Stimulated activated CD4-positive, alpha-beta T cell treated with anti-CD3 and anti-CD28 coated beads, Interleukin-2, amount 100 ng/mL, for 4 hours (primary cell): ENCODE data around the gene CMTM6.
"Not testable (repeated sequence)": the region's sequence is repeated elsewhere in the genome, so short reads cannot be mapped to it uniquely, and the experiment has no call there.

Experiments
- DNase-seq: peaks from one replicate; pipeline ENCODE4 v3.0.0-alpha.2; 2020; ENCODE audit warnings: low read depth

CMTM6 gene

DNA sequence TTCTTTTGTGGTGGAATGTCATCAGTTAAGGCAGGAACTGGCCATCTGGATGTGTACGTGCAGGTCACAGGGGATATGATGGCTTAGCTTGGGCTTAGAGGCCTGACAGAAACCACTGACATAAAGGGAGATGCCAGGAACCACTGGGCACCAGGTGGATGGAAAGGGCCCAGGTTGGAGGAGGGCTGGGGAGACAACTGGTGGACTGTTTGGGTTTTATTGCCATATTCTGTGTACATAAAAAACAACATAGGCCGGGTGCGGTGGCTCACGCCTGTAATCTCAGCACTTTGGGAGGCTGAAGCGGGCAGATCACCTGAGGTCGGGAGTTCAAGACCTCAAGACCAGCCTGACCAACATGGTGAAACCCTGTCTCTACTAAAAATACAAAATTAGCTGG is 35.8 kb downstream of the CMTM6 start:
- DNase-seq, result not testable (repeated sequence)

DNA sequence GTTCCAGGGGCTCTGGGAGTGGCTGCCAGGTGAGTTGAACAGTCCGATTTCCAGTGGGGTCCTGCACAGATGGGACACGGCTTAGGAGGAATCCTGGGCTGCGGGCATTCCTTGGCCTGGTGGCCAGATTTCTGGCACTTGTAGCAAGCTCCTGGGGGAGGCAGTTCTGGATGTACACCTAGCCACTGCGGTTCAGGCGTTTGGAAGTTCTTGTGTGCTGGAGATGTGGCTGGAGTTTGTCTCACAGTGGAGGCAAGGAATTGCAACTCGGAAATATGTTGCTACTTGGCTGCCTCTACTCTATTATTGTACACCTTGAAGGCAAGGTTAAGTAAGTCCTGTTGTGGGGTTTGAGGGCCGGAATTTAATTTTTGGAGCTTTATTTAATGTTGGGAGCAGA is 37.9 kb downstream of the CMTM6 start:
- not testable (repeated sequence) for DNase-seq

DNA sequence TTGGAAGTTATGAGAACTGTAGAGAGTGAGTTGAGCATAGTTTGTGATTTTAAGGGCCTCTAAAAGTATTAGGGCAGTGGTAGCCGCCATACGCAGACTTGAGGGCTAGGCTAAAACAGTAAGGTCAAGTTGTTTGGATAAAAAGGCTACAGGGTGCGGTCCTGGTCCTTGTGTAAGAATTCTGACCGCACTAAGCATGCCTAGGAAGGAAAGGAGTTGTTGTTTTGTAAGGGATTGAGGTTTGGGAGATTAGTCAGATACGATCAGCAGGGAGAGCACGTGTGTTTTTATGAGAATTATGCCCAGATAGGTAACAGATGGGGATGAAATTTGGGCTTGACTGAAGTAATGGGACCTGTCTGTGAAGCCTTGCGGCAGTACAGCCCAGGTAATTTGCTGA is 39.2 kb downstream of the CMTM6 start:
- DNase-seq, result not testable (repeated sequence)

DNA sequence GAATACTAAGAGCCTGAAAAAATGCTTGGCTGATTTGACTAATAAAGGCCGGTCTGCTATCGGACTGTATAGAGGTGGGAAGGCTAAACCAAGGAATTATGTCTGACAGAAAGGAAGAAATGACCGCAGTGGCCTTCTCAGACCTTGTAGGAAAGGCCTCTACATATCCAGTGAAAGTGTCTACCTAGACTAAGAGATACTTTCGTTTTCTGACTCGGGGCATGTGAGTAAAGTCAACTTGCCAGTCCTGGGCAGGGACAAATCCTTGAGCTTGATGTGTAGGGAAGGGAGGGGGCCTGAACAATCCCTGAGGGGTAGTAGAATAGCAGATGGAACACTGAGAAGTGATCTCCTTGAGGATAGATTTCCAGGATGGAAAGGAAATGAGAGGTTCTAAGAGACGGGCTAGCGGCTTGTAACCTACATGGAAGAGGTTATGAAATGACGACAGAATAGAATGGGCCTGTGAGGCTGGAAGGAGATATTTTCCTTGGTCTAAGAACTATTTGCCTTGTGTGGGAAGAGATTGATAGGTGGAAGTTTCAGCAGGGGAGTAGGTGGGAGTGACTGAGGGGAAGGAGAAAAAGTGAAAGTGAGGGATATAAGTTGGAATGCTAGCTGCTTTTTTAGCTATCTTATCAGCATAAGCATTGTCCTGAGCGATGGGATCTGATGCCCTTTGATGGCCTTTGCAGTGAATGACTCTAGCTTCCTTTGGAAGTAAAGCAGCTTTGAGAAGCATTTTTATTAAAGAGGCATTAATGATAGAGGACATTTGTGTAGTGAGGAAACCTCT is 40.3 kb downstream of the CMTM6 start:
- not testable (repeated sequence) for DNase-seq

DNA sequence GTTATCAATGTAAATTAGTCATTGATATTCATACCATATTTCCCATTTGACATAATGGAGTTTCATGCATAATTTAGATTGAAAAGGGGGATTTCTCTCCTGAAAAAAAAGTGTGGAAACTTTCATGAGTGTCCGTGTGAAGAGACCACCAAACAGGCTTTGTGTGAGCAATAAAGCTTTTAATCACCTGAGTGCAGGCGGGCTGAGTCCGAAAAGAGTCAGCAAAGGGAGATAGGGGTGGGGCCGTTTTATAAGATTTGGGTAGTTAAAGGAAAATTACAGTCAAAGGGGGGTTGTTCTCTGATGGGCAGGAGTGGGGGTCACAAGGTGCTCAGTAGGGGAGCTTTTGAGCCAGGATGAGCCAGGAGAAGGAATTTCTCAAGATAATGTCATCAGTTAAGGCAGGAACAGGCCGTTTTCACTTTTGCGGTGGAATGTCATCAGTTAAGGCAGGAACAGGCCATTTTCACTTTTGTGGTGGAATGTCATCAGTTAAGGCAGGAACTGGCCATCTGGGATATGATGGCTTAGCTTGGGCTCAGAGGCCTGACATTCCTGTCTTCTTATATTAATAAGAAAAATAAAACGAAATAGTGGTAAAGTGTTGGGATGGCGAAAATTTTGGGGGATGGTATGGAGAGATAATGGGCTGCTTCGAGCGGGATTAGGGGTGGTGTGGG is 41.7 kb downstream of the CMTM6 start:
- DNase-seq, result not testable (repeated sequence)

DNA sequence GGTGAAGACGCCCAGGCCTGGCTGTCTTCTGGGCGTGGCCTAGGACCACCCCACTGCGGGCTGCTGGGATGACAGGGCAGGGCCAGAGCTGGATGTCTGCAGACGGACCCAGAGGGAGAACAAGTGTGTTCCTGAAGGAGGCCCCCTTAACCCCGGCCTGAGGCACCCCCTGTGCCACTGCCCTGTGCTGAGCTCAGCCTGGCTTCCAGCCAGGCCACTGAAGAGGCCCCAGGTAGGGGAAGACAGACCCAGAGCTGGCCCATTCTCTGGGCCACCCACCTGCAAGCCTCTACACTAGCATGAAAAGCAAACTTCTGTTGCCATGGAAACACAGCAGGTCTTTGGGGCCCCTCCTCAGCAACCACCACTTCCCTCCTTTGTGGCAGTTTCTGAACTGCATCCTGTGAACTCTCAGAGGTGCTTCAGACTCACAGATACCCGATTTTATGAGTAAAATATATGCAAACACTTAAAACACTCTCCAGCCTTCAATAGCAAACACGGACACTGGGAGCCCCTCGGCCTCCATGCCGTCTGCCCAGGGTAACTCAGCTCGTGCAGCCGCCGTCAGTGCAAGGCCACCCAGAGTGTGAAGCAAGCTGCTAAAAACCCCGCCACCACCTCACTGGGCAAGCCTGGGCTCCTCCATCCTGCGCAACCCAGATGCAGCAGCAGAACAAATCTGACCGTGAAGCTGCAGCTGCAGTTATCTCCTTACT is 42.5 kb downstream of the CMTM6 start:
- DNase-seq, result peak; percentile 40

DNA sequence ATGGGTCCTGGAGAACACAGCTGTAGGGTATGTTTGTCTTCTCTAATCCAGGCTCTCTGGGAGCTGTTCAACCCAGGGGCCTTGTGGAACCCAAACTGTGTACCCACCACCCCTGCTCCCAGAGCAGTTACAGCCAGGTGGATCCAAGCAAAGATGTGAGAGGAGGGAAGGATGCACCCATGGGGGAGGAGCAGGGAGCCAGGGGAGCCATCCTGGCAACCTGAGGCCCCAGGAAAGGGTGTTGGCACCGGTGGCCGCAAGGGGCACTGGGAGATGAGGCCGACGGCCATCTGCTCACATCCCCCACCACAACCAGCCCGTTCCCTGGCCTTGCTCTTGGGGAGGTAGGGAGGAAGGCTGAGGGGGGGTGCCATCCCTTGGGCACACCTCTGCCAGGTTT is 43.2 kb downstream of the CMTM6 start:
- DNase-seq, result no peak

DNA sequence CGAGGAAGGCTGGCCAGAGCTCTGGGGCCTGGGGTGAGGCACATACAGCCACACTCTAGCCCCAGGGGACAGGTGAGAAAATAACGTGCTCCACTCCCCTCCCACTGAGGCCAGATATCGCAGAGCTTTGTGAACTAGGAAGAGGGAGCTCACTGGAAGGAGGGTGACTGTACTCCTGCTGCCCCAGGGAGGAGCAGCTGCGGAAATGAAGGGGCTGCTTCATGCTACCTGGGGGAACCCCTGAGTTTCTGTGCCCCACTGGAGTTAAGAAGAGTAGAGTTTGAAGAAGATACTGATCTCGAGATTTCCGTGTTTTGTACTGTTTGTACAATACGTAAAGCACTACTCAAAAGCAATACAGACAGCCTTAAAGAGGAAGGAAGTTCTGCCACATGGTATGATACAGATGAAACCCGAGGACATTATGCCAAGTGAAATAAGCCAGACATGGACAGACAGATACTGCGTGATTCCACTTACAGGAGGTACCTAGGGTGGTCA is 44.6 kb downstream of the CMTM6 start:
- DNase-seq, result peak; percentile 32

DNA sequence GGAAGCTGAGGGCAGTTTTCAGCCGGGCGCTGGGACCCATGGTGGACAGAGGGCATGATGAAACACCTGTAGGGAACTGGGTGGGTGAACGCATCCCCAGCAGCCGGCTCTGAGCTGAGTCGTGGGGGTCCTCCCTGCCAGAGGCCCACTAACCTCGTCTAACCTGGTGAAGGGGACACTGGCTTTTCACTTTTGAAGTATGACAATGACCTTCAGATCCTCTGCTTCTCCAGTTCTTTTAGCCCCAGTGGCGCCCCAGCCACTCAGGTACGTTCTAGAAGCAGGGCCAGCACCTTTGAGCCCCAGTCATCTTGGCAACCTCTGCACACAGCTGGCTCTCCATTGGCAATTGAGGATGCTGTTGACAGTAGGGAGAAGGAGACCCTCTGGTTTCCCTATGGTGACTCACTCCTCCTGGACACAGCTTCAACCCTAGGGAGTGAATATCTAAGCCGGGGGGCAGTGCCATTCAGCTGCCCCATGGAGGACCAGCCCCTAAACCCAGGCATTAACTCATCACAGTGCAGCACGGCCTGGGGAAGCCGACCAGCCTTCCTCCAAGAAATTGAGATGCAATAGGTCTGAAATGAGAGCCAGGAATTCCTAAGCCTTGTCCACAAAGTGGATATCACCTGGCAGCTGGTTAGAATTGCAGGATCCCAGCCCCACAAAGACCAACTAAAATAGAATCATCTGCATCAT is 46.1 kb downstream of the CMTM6 start:
- DNase-seq, result no peak

DNA sequence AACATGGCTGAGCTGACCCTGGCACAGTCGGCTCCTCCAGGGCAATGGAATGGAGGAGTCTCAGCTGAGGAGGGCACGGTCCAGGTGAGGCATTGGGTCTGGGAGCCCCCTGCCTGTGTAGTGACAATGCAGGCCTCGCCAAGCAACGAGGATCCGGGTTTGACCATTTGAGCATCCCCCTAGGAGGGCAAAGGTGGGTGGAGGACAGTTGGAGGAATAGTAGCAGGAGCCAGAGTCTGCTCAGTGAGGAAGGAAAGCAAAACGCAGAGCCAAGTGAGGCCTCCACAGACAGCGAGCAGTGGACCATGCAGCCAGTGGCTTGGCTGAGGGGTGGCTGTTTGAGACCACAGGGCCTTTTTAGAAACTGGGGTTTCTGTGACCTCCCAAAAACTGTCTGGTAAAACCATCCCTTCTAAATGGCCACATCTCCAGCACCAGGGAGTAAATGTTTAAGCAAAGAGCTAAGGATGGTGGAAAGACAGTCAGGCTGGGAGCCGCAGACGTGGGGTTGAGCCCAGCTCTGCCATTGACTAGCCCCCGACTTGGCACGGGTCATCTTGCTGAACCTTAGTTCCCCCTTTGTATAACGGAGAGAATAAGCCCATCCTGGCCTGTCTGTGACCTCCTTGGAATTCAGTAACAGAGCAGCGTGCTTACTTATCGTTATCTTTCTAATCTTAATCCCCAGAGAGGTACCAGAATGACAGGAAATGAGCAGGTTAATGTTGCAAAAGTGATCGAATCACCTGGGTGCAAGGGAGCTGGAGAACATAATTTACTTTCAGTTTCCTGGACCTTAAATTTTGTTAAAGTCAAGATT is 46.8 kb downstream of the CMTM6 start:
- no peak for DNase-seq

DNA sequence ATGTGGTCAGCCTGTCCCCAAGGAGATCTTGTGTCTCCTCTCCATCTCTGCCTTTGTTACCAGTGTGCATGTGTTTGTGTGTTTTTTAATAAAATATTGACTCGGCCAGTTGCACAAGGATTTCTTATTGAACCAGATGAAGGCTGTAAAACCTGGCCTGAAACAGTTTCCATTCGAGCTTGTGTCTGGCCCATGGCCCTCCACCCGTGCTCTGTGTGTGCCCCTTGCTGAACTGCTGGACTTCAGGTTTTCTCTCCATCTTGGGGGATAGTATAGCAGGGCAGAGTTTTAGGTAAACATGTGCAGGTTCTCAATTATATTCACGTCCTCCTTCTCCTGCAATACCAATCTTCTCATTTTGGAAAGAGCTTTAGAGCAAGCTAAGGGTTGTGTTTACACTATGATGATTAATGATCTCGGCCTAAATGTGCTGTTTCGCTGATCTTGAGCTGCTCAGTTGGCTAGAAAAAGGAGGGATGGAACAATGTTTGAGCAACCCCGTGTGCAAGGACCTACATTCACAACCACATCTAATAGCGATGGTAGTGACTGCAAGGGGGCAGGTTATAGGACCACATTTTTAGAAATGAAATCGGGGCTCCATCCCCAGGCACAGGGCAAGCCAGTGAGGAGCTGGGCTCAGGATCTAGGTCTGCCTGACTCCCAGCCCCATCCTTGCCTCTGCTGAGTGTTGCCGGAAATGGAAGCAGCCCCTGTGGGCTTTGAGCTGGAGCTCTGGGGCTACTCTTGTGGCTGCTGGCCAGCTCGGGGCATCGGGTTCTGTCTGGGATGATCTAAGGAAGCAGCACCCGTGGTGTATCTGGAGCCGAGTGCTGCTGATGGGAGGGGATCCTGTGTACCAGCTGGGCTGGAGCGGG is 47.7 kb downstream of the CMTM6 start:
- no peak for DNase-seq

DNA sequence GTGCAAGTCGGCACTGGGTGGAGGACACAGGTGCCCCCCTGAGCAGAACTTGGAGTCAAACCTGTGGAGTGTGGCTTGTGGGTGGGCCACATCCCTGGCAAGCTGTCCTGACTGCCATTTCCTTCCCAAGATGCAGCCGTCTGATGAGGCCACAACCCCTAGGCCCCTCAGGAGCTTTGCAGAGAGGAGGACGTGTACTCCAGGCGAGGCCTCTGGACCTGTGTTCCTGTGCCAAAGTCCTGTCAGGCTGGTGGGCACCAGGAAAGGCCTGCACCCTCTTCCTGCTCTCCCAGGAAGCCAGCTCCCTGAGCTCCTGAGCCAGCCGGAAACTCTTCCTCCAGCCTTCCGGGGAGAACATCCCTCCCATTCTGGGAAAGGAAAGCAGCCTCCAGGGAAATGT is 48.5 kb downstream of the CMTM6 start:
- no peak for DNase-seq

DNA sequence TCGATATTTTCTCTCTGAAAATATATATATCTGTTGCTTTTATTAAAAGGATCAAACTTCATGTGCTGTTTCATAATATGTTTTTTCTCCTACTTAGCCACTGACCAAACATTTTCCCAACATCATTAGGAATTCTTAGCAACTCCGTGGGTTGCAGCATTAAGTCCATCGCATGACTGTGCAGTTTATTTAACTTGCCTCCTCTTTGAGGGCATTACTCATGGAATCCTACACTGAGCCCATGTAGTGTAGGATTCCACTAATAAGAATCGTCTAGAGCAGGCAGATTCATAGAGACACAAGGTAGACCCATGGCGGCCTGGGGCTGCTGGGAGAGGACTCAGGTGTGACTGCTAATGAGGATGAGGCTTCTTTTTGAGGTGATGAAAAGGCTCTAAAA is 49.3 kb downstream of the CMTM6 start:
- DNase-seq, result no peak

DNA sequence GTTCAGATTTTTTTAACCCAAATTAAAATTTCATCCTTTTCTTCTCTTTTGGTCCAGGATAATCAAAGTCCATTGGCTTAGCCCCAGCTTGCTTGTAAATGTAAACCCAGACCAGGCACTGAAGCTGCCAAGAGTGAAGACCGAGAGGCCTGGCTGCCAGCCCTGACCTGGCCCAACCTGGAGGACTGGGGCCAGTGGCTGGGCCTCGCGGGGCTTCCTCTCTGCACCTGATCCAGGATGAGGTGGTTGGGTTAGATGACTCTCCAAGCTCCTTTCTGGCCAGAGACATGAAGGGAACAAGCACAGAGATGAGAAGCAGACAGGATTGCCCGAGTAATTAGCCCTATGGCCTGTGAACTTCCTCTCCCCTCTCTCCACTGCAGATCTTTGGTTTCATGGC is 50.6 kb downstream of the CMTM6 start:
- no peak for DNase-seq

DNA sequence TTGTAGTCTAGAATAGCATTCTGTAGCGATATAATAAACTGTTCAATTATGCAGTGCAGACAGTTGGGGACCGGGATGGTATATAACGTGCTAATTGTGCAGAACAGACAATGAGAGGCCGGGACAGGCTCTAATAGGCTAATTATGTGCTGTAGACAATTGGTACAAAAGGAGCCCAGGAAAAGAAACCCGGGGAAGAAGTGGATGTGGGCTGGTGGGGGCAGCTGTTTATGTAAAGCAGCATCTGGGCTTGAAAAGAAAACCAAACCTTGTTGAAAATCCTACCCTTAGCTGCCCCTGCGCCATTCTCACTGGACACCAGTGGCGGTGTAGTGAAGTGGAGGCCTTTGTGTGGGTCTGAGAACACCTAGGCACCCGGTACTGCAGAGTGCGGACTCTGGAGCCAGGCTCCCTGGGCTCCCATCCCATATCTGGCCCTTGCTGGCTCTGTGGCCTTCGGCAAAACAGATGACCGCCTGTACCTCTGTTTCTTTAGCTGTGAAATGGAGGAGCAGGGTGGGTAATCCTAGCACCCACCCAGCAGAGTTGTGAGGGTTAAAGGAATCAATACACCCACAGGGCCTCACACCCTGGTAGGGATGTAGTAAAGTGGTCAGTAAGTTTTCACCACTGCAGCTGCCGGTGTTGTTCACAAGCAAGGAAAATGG is 51.5 kb downstream of the CMTM6 start:
- DNase-seq, result no peak

DNA sequence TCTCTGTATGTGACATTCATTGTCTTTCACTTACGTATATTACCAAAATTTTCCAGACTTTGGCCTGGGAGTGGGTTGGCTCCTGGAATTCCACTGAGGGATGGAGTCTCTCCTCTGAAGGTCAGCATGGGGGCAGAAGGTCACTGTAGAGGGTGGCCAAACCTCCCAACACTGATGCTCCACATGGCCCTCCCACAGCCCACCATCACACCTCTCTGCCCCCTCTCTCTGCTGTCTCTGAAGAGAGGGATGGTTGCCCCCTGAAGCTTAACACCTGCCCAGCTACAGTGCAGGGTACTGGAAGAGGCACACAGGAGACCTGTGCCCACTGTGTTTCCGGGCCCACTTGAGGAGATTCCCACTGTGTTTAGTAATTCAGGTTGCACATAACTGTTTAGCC is 52.2 kb downstream of the CMTM6 start:
- DNase-seq, result no peak

DNA sequence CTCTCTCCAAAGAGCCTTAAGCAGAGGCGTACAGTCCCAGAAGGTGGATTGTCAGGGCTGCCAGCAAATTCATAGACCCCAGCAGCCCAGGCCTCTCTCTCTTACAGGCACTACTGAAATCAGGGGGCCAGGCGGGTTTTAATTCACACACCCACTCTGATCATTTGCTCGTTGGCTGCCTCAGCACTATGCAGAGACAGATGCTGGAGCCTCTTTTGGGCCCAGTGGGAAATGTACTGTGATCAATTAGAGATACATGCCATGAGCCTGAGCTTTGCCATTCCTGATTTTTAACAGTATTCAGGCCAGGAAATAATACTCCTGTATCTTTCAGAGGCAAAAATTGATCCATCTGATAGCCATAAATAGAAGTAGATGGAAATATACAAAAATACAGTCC is 53.0 kb downstream of the CMTM6 start:
- no peak for DNase-seq

DNA sequence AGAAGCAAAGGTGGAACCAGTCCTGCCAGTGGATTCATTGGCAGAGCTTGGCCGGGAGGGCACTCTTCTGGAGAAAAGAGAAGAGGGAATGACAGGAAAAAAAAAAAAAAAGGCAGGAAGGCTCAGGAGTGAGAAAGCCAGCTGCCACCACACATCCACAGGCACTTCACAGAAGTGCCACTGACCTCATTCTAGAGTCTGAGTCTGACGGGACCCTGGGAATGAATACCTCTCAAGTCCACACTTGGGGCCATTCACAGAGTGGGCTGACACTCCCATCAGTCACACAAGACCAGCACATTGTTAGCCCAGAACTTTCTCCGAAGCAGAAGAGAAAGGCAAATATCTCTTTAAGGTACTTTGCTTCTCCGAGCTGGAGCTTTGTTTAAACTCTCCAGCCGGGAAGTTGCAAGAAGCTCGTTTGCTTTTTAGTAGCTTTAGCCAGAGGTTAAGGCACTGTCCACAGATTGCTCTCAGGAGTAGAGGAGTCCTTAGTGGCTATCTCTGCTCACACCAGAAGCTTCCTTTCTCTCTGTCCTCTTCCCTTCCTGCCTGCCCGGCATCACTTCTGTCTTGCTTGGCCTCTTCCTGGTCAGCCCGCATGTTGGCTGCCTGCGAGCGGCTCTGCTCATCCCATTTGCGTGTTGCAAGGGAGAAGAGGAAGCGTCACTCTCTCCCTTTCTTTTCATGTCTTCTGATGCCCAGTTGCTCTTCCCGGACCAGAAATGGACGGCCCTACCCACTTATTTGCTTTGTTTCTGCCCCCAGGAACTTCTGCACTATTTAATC is 53.8 kb downstream of the CMTM6 start:
- DNase-seq, result no peak

DNA sequence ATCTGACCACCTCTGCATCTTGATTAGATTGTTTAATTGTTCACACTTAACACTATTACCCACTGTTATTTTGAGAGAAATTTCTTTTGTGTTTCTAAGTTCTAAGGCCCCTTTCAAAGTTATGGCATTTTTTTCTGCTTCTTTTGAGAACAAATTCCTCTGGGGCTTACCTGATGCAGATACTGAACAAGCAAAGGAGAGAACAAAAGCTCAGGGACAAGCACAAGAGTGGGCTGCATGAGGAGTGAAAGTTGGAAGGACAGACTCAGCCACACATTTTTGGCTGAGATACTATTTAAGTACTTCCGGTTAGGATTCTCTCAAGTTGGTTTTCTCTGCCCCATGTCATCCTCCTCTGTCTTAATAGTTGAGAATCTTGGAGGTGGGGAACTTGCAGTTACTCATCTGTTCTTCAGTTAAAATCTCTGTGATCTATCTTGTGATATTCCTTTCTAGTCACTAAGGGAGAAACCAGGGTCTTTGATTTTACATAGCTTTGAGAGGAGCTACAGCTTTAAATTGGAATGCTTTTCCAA is 54.7 kb downstream of the CMTM6 start:
- DNase-seq, result no peak
